HG03558 (cell line): ENCODE measurements around the gene ADAM33.

Experiments
- ATAC-seq: cut with Tn5 transposase; IDR thresholded peaks from one replicate; pipeline ENCODE4 v1.9.1; 2021; ENCODE audit warnings: moderate number of reproducible peaks; ENCODE audit not compliant: unreplicated experiment; ENCODE audit errors: extremely low read depth

ADAM33 gene

GRCh38 chr20:3681931-3682781, at the start of gene ADAM33:
Gene ADAM33 (minus strand): TSS chr20:3682010. CDS start chr20:3682004, 6 bp downstream.
- ATAC-seq, result no peak

GRCh38 chr20:3730803-3731672, 49.2 kb upstream of the ADAM33 start:
- ATAC-seq, result no peak

DNA sequence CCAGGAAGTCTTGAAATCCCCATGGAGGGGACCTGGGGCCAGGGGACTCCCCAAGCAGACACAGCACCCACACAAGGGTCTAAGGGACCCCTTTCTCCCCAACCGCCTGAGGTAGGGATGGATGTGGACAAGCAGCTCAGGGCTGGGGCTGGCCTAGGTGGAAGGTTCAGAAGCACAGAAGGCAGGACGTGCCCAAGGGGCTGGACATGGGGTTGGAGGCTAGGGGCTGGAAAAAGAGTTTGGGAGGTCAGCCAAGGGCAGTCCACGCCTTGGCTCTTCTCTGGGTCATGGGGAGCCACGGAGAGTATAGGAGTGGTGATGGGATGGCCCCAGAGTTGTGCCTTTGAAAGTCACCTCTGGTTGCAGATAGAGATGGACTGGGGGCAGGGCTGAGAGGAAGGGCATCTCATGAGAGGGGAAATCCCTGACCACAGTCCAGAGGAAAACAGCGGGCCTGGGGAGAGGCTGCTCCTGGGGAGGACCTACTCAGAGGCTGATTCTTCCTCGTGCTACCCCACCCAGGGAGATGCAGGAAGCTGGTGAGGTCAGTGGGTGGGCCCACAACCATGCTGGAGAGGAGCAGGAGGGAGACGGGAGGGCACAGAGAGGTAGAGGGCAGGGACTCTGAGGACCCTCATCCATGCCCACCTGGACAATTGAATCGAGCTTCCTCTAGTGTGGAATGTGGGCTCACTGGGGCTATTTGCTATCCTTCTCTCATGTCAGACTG, 48.2 kb upstream of the ADAM33 start:
- ATAC-seq, result no peak

GRCh38 chr20:3729378-3729777, 47.6 kb upstream of the ADAM33 start:
- ATAC-seq, result no peak

DNA sequence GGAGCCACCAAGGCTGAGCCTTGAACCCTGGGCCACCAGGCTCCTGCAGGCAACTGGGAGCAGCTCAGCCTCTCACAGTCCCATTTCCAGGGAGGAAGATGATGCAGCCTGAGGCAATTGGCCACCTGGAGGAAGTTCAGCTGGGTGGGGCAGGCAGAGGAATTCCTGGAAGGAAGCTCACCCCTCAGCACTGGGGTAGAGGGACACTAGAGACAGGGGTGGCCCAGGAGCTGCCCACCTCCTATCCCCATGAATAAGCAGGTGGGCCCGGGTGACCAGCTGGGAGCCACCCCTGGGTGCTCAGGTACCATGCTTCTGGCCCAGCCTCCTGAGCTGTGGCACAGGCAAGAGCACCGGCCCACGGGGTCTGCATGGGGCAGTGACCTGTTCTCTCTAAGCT, 47.1 kb upstream of the ADAM33 start:
- ATAC-seq, result no peak

- no peak for ATAC-seq
Measured at GRCh38 chr20:3728354-3728753, 46.5 kb upstream of the ADAM33 start.

DNA sequence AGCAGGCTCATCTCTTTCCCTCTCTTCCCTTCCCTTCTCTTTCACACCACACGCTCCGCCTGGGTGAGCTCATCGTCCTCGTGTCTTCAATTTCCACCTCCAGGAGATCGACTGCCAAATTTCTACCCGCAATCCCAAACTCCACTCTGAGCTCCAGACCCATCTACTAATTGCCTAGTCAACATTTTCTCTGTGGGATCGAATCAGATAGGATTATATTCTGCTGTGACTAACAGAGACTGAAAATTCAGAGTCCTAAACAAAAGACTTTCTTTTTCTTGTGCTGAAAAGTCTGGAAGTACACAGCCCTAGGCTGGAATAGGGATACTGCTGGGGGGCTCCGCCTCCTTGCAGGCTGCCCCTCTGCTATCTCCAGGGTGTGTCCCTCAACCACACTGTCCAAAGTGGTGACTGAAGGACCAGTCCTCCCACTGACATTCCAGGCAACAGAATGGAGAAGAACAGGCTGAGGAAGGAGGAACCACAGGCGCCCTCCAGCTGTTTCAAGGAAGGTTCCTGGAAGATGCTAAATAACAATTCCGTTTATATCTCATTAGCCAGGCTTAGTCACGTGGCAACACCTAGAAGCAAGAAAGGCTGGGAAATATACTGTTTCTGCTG, 45.7 kb upstream of the ADAM33 start:
- ATAC-seq, result no peak

DNA sequence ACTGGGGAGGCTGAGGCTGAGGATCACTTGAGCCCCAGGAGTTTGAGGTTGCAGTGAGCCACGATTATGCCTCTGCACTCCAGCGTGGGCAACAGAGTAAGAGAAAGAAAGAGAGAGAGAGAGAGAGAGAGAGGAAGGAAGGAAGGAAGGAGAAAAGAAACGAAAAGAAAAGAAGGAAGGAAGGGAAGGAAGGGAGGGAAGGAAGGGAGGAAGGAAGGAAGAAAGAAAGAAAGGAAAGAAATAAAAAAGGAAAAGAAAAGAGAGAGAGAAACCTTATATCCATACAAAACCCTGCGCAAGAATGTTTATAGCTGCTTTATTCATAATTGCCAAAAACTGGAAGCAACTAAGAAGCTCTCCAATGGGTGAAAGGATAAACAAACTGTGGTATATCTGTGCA, 42.5 kb upstream of the ADAM33 start:
- no peak for ATAC-seq

- ATAC-seq, result no peak
Measured at GRCh38 chr20:3723284-3723683, 41.5 kb upstream of the ADAM33 start.

DNA sequence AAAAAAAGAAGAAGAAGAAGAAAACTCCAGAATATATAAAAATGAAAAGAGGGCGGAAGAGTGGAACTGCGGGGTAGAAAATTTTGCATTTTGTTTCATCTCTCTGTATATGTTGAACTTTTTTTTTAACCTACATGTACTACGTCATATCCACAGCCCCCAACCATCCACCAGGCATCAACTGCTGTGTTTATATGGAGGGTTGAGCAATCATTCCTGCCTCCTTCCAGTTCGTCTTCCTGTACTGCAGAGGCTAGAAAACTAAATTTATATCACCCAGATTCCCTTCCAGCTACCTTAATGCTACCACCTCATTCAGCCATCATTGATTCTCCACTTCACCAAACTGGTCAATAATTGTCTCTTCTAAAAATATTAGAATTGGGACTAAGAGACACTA, 40.1 kb upstream of the ADAM33 start:
- ATAC-seq, result no peak

DNA sequence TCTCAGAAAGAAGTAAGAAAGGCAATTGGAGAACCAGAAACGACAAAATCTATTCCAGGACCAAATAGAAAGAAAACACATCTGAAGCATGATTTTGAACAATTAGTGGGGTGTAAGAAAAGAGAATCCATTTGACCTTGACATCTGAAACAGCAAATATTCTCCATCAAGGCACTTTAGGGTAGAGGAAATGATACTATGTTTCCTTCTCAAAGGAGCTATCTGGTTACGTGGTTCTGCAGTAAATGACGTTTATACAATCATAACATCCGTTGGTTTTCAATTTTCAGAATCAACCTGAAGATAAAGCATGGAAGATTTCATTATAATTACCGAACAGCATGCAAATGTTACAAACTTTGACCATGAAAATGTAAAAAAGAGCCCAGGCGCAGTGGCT, 38.8 kb upstream of the ADAM33 start:
- no peak for ATAC-seq

GRCh38 chr20:3720068-3720467, 38.3 kb upstream of the ADAM33 start:
- ATAC-seq, result no peak

DNA sequence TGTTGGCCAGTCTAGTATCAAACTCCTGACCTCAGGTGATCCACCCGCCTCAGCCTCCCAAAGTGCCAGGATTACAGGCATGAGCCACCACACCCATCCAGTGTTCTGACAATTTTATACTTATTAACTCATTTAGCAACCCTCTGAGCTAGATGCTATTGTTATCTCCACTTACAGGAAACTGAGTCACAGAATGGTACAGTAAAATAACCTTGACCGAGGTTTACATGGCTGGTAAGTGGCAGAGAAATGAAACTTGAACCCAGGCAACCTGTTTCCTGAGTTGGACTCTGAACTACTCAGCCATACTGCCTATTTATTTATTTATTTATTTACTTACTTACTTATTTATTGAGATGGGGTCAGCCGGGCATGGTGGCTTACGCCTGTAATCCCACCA, 37.2 kb upstream of the ADAM33 start:
- ATAC-seq, result no peak

GRCh38 chr20:3716195-3716834, 34.5 kb upstream of the ADAM33 start:
- ATAC-seq, result no peak

GRCh38 chr20:3714092-3714491, 32.3 kb upstream of the ADAM33 start:
- ATAC-seq, result no peak

GRCh38 chr20:3712279-3712873, 30.6 kb upstream of the ADAM33 start, which contains the start of gene SIGLEC1:
Gene SIGLEC1 (minus strand): TSS chr20:3712600. CDS start chr20:3707128, 5,472 bp downstream.
- no peak for ATAC-seq

DNA sequence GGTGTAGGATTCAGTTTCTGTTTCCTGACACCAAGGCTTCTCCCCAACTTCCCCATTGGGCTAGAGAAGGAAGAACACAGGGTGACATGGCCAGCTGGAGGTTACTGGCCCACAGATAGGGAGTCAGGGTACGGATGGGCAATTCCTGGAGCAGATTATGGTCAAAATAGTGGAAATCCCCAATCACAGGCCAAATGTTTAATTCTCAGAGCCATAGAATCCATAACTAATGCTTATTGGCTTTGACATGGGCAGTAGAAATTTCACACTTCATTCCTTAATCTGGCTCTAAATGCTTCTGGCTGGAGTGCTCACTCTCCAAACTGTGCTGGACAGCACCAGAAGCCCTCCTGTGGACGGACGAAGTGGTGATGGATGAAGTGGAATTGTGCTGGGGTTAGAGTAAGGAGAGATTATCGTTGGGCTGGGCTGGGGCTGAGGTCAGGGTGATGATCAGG, 29.7 kb upstream of the ADAM33 start:
- no peak for ATAC-seq

GRCh38 chr20:3710703-3711483, 29.1 kb upstream of the ADAM33 start:
- ATAC-seq, result no peak
